GM19397 (cell line): ENCODE data around the gene NNMT.

Experiments
- ATAC-seq: cut with Tn5 transposase; IDR thresholded peaks from one replicate; pipeline ENCODE4 v1.9.1; 2021; ENCODE audit warnings: mild to moderate bottlenecking, moderate library complexity; ENCODE audit not compliant: unreplicated experiment

Gene NNMT

GRCh38 chr11:114295676-114296604 is at the start of gene NNMT:
Gene NNMT (plus strand): TSS chr11:114296399. CDS start chr11:114296557, 158 bp downstream.
- no peak for ATAC-seq

GRCh38 chr11:114247070-114247789 is 49.0 kb upstream of the NNMT start:
- no peak for ATAC-seq

- ATAC-seq: no peak
Observed at GRCh38 chr11:114250180-114250579, 46.0 kb upstream of the NNMT start.

- ATAC-seq: no peak
Observed at GRCh38 chr11:114250993-114251814, 45.0 kb upstream of the NNMT start.

GRCh38 chr11:114251815-114252337 is 44.3 kb upstream of the NNMT start:
- ATAC-seq: no peak

- ATAC-seq: no peak
Observed at GRCh38 chr11:114252767-114253166, 43.4 kb upstream of the NNMT start.

- no peak for ATAC-seq
Observed at GRCh38 chr11:114253771-114254170, 42.4 kb upstream of the NNMT start.

- no peak for ATAC-seq
Observed at GRCh38 chr11:114254571-114255146, 41.5 kb upstream of the NNMT start.

- no peak for ATAC-seq
Observed at GRCh38 chr11:114255289-114255688, 40.9 kb upstream of the NNMT start.

GRCh38 chr11:114256176-114256966 is 39.8 kb upstream of the NNMT start:
- ATAC-seq: no peak

GRCh38 chr11:114256967-114257286 is 39.3 kb upstream of the NNMT start:
- no peak for ATAC-seq

- no peak for ATAC-seq
Observed at GRCh38 chr11:114257621-114258558, 38.3 kb upstream of the NNMT start.

- no peak for ATAC-seq
Observed at GRCh38 chr11:114258696-114259095, 37.5 kb upstream of the NNMT start.

- ATAC-seq: no peak
Observed at GRCh38 chr11:114259124-114259526, 37.1 kb upstream of the NNMT start.

GRCh38 chr11:114259551-114259983 is 36.6 kb upstream of the NNMT start:
- no peak for ATAC-seq

GRCh38 chr11:114260077-114260476 is 36.1 kb upstream of the NNMT start:
- no peak for ATAC-seq

- ATAC-seq: no peak
Observed at GRCh38 chr11:114260483-114260882, 35.7 kb upstream of the NNMT start.

GRCh38 chr11:114261791-114262190 is 34.4 kb upstream of the NNMT start:
- no peak for ATAC-seq
